T-helper 17 cell (primary cell): ENCODE measurements around the gene KCNIP4. TPM values are rescaled to one million over a fixed set of nuclear protein-coding genes. Genes with fewer than 3 reads are reported as not detected.

ENCODE experiments used
- ATAC-seq: fragments of 150-1000 bp; cut with Tn5 transposase; 2 replicates; pipeline ENCODE4 v1.10.0; 2021; ENCODE audit warnings: mild to moderate bottlenecking, moderate library complexity
- DNase-seq, 3 donors: peaks; one replicate each; pipeline versions ENCODE4 v3.0.0 to v3.0.0-alpha.2; 2020 to 2021
- H3K9me3 ChIP-seq: one replicate; pipeline ENCODE4 v1.7.0; 2013; ENCODE audit warnings: low read length, mild to moderate bottlenecking; ENCODE audit not compliant: control insufficient read depth, poor library complexity, severe bottlenecking
- H3K27ac Mint-ChIP-seq: one replicate; pipeline ENCODE4 v1.8.0; 2022; ENCODE audit warnings: mild to moderate bottlenecking, moderate library complexity, mixed read lengths
- H3K27me3 Mint-ChIP-seq: one replicate; pipeline ENCODE4 v1.8.0; 2022; ENCODE audit warnings: mixed read lengths
- H3K36me3 Mint-ChIP-seq: one replicate; pipeline ENCODE4 v1.8.0; 2022; ENCODE audit warnings: low read depth, mixed read lengths
- H3K4me1 Mint-ChIP-seq: one replicate; pipeline ENCODE4 v1.8.0; 2022; ENCODE audit warnings: mild to moderate bottlenecking, mixed read lengths
- H3K4me3 Mint-ChIP-seq: one replicate; pipeline ENCODE4 v1.8.0; 2022; ENCODE audit warnings: mild to moderate bottlenecking, moderate library complexity, mixed read lengths
- total RNA-seq, 4 donors: library from RNA in 2 of 4; stranded (reverse) in 2 of 4; gene quantifications; one replicate each; pipeline ENCODE4 v1.2.3 and lab custom pipeline; 2022 to 2026

Gene KCNIP4
- total RNA-seq, 2 donors from 2014 or later = not detected

- Mint-ChIP-seq H3K4me1 (peaks cover 2% of the 10 kb centered on the region), H3K27ac (no peak overlapping the region), H3K4me3 (no peak overlapping the region), H3K27me3 (no peaks in the 10 kb centered on the region), H3K36me3 (no peaks in the 10 kb centered on the region)
- H3K9me3 ChIP-seq = no peaks in the 10 kb centered on the region
- ATAC-seq = no peak
- DNase-seq = no peak
These were observed 1069.8 kb downstream of the KCNIP4 start for GRCh38 chr4:20878806-20879205.

DNA sequence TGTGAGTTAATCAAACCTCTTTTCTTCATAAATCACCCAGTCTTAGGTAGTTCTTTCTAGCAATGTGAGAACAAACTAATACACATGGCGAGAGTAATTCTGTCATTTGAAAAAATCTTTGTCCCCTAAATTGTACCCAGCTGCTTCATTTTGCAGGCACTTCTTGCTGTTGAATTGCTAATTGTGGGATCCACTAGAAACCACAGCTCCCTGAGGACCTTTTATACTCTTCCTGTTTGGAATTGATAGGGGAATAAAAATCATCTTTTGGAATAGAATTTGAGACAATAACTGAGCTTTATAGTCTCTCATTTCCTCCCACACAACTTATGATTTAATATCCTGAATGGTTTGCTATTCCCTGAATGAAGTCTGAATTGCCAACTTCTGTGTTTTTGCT lies 1078.1 kb downstream of the KCNIP4 start:
- ATAC-seq = no peak
- Mint-ChIP-seq H3K36me3 (no peaks in the 10 kb centered on the region), H3K4me3 (no peak overlapping the region), H3K27me3 (no peaks in the 10 kb centered on the region), H3K4me1 (peaks cover 11% of the 10 kb centered on the region), H3K27ac (no peak overlapping the region)
- no peaks in the 10 kb centered on the region for H3K9me3 ChIP-seq
- DNase-seq = no peak

- H3K4me1 Mint-ChIP-seq = peaks cover 11% of the 10 kb centered on the region
- H3K9me3 ChIP-seq = no peaks in the 10 kb centered on the region
- no peak for DNase-seq
- H3K4me3 Mint-ChIP-seq = no peak overlapping the region
- ATAC-seq = no peak
- no peak overlapping the region for H3K27ac Mint-ChIP-seq
- H3K36me3 Mint-ChIP-seq = peaks cover 2% of the 10 kb centered on the region
- H3K27me3 Mint-ChIP-seq = no peaks in the 10 kb centered on the region
These were observed 1080.5 kb downstream of the KCNIP4 start for GRCh38 chr4:20868108-20868507.

DNA sequence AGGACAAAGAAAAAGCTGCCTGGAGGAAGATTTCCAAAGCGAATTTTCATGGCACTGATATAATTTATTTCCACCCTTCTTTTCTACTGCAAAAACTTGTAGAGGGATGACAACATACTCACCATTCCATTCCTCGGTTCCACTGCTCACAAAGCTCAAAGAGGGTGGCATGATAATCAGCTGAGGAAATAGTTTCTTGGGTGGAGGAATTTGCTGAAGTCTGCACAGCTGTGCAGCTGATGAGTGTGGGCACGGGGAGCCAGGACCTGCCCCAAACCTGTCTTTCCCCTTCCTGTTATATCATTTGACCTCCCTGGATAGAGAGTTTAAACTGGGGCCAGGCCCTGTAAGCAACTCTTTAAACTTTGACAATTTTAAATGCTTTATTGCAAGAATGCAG lies 1087.7 kb downstream of the KCNIP4 start:
- no peak overlapping the region for H3K4me3 Mint-ChIP-seq
- no peak for ATAC-seq
- no peaks in the 10 kb centered on the region for H3K9me3 ChIP-seq
- H3K27ac Mint-ChIP-seq = no peak overlapping the region
- DNase-seq = no peak
- H3K27me3 Mint-ChIP-seq = no peaks in the 10 kb centered on the region
- peaks cover 4% of the 10 kb centered on the region for H3K36me3 Mint-ChIP-seq
- peaks cover 5% of the 10 kb centered on the region for H3K4me1 Mint-ChIP-seq

DNA sequence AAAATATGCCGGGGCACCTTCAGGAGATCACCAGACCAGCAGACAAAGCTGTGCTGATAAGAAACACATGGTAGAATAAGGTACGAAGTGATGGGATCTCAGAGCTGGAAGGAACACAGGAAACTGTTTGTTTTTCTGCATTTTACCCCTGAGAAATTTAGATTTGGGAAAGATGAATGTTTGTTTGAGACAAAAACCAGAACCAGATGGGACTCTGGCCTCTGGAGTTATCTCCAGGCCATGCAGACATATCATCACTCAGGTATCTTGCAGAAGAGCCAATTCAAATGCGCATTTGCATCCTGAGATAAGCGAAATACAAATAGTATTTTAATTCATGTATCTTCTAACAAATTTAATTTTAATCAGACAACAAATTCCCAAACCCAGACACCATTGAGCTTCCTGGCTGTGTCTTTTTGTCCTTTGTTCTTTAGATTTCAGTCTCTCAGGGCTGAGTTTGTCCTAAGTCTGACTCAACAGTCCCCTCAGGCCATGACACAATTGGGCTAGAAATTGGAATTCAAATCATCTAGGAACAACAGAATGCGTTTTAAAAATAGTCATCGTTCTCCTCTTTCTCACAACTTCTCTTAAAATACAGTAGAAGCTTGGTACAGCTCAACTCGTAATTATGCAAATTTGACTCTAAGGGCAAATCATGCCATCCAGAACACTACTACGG lies 1089.3 kb downstream of the KCNIP4 start:
- DNase-seq (no peak), ATAC-seq (no peak)
- Mint-ChIP-seq H3K27ac (no peak overlapping the region), H3K4me3 (no peak overlapping the region), H3K36me3 (peaks cover 2% of the 10 kb centered on the region), H3K27me3 (no peaks in the 10 kb centered on the region), H3K4me1 (peaks cover 8% of the 10 kb centered on the region)
- H3K9me3 ChIP-seq = no peaks in the 10 kb centered on the region

DNA sequence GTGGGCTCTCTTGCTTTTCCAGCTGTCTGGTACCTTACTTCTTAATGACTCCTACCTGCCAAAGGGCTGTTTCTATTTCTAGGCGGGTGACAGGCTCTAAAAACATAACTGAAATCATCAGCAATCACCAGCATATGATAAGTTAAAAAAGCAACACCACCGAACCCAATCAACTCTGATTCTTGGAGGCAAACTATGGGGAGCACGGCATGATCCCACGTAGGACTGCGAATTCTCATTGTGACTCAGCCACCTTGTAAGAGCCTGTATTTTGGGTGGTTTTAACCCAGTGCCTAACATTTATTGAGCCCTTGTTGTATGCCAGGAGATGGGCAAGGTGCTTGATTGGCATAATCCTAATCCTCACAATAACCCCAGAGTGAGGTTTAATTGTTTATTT lies 1091.5 kb downstream of the KCNIP4 start:
- DNase-seq (no peak), ATAC-seq (no peak)
- H3K9me3 ChIP-seq = no peaks in the 10 kb centered on the region
- no peaks in the 10 kb centered on the region for H3K27me3 Mint-ChIP-seq
- no peaks in the 10 kb centered on the region for H3K36me3 Mint-ChIP-seq
- no peak overlapping the region for H3K27ac Mint-ChIP-seq
- H3K4me3 Mint-ChIP-seq = no peak overlapping the region
- peaks cover 8% of the 10 kb centered on the region for H3K4me1 Mint-ChIP-seq

DNA sequence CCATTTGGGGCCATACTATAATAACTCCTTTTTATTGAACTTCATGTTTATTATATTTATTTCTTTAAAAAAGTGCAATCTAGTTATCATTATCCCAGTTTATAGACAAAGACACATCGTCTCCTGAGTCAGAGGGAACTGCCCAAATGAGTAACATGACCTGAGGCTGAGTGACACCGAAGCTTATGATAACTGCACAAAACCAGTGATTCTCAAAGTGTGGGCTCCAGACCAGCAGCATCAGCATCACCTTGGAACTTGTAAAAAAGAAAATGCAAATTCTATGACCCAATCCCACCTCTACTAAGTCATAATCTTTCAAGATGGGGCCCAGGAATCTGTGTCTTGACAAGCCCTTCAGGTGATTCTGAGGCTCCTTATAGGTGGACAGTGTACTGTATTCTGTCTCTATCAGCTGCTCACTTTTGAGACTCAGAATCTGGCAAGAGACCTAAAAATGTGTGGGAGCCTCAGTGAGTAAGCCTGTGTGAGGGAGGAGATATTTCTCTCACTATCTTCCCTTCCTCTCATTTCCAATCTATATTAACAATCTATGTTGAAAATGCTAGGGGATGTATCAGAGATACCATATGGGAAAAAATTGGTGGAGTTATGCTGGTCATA lies 1101.3 kb downstream of the KCNIP4 start:
- no peaks in the 10 kb centered on the region for H3K9me3 ChIP-seq
- Mint-ChIP-seq H3K27me3 (no peaks in the 10 kb centered on the region), H3K4me1 (no peaks in the 10 kb centered on the region), H3K27ac (no peak overlapping the region), H3K36me3 (peaks cover 2% of the 10 kb centered on the region), H3K4me3 (no peak overlapping the region)
- DNase-seq = no peak
- no peak for ATAC-seq

DNA sequence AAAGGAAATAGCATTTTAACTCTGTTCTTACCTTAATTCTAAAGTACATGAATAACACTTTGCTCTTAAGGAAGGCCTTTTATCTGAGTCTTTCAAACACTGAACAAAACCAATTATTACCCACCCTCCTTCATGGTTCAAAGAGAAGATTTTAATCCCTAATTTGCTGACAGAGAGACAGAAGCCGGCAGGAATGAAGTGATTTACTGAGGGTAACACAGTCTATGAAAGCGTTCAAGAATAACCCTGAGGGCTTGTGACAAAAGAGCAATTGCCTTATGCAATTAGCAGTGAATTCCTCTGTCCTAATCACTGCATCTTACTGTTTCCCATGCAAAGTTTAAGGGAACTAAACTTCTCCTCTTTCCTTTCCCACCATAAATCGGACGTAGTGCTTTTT lies 1104.3 kb downstream of the KCNIP4 start:
- H3K4me3 Mint-ChIP-seq = no peak overlapping the region
- DNase-seq (no peak), ATAC-seq (no peak)
- H3K9me3 ChIP-seq = no peaks in the 10 kb centered on the region
- no peaks in the 10 kb centered on the region for H3K4me1 Mint-ChIP-seq
- H3K27me3 Mint-ChIP-seq = no peaks in the 10 kb centered on the region
- no peak overlapping the region for H3K27ac Mint-ChIP-seq
- H3K36me3 Mint-ChIP-seq = peaks cover 2% of the 10 kb centered on the region

GRCh38 chr4:20840648-20841190 lies 1107.9 kb downstream of the KCNIP4 start:
- H3K9me3 ChIP-seq = no peaks in the 10 kb centered on the region
- Mint-ChIP-seq H3K4me1 (no peaks in the 10 kb centered on the region), H3K27me3 (no peaks in the 10 kb centered on the region), H3K27ac (no peak overlapping the region), H3K36me3 (no peaks in the 10 kb centered on the region), H3K4me3 (no peak overlapping the region)
- DNase-seq (no peak), ATAC-seq (no peak)

GRCh38 chr4:20839957-20840356 lies 1108.6 kb downstream of the KCNIP4 start:
- Mint-ChIP-seq H3K36me3 (no peaks in the 10 kb centered on the region), H3K27ac (no peak overlapping the region), H3K4me1 (no peaks in the 10 kb centered on the region), H3K27me3 (no peaks in the 10 kb centered on the region), H3K4me3 (no peak overlapping the region)
- ATAC-seq (no peak), DNase-seq (no peak)
- H3K9me3 ChIP-seq = no peaks in the 10 kb centered on the region

DNA sequence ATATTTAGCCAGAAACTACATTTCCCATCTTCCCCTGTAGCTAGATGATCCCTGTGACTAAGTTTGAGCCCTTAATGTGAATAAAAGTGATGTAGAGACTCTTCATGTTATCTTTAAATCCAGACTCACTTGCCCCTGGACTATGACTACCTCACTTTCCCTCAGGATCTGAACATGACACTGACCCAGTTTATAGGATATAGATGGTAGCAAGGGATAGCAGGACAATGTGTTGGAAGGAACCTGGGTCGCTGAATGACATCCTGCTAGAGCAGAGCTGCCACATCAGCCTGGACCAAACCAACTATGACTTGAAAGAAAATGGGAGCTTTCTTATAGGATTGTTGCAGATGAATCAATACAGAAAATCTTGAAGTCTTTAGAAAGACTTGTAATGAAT lies 1110.1 kb downstream of the KCNIP4 start:
- DNase-seq (no peak), ATAC-seq (no peak)
- H3K36me3 Mint-ChIP-seq = no peaks in the 10 kb centered on the region
- no peak overlapping the region for H3K4me3 Mint-ChIP-seq
- no peaks in the 10 kb centered on the region for H3K27me3 Mint-ChIP-seq
- no peak overlapping the region for H3K27ac Mint-ChIP-seq
- H3K9me3 ChIP-seq = no peaks in the 10 kb centered on the region
- no peaks in the 10 kb centered on the region for H3K4me1 Mint-ChIP-seq

DNA sequence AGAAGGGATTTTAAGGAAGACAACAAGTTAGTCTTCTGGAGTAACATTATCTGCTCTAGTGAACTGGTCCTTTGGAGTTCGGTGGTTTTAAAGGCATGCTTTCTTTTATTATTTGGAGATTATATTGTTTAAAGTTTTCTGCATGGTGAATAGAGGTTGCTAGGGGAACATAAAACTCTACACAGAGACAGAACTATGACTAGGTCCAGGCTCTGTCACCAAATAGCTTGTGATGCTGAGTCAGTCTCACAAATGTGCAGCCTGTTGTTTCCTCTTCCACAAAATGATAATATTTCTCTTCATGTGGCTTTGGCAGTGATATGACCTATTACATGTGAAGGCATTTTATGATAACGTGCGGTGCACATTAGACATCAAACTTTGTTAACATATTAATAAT lies 1115.7 kb downstream of the KCNIP4 start:
- H3K4me1 Mint-ChIP-seq = no peaks in the 10 kb centered on the region
- no peaks in the 10 kb centered on the region for H3K27me3 Mint-ChIP-seq
- no peaks in the 10 kb centered on the region for H3K36me3 Mint-ChIP-seq
- no peak for ATAC-seq
- DNase-seq = no peak
- no peak overlapping the region for H3K4me3 Mint-ChIP-seq
- no peaks in the 10 kb centered on the region for H3K9me3 ChIP-seq
- no peak overlapping the region for H3K27ac Mint-ChIP-seq

DNA sequence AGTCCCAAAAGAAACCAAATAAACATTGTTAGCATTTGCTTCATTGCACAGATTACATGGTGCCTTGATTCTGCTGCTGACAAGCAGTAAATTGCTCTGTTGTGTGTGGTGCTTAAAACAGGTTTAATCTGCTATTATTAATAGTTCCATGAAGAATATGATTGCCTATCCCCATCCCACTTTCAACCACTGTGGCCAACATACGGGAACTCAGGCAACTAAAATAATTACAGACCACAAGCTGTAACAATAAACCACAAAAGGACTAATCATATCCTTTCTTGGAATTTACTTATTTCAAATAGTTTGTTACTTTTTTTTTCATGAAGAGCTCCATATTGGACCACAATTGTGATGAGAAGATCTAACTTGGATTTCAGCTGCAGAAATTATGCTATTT lies 1116.8 kb downstream of the KCNIP4 start:
- no peaks in the 10 kb centered on the region for H3K27me3 Mint-ChIP-seq
- no peak overlapping the region for H3K4me3 Mint-ChIP-seq

More for the DNA sequence above, 1116.8 kb downstream of the KCNIP4 start:
- Mint-ChIP-seq H3K27ac (no peak overlapping the region), H3K36me3 (no peaks in the 10 kb centered on the region), H3K4me1 (no peaks in the 10 kb centered on the region)
- no peak for ATAC-seq
- DNase-seq = no peak
- no peaks in the 10 kb centered on the region for H3K9me3 ChIP-seq
